Activated CD4-positive, alpha-beta T cell treated with anti-CD3 and anti-CD28 coated beads, Interleukin-2, amount 50 U/mL, for 16 hours (primary cell): ENCODE measurements around the gene ANKRD33.

Experiments used
- DNase-seq: peaks from one replicate; pipeline ENCODE4 v3.0.0-alpha.2; 2020

ANKRD33 gene

GRCh38 chr12:51862947-51863346, 25.0 kb upstream of the ANKRD33 start:
- no peak for DNase-seq

DNA sequence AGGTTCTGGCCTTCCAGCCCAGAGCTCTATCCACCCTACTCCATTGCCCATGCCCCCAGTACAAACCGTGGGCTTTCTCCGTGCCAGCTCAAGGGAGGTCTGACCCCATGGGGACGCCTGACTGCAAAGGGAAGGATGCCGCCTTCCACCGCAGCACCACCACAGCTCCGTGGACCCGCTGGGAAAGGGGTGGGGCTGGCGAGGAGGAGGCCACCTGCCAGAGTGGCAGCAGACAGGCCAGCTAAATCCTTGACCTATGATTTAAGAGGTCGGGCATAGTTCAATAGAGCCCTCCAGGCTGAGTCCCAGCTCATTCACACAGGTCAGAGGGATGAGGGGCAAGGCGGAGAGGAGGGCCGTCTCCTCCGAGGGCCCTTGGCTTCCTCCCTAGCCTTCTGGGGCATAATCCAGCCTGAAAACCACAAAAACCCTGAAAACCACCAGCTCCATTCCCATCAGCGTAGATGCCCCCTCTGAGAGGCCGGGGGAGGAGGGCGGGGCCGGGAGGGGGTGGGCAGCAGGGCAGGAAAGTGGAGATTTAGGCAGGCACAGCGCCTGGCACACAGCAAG, 24.5 kb upstream of the ANKRD33 start:
- no peak for DNase-seq

- DNase-seq = no peak
Measured at GRCh38 chr12:51863933-51864832, 23.7 kb upstream of the ANKRD33 start.

GRCh38 chr12:51864833-51865670, 22.9 kb upstream of the ANKRD33 start:
- DNase-seq = no peak

- no peak for DNase-seq
Measured at GRCh38 chr12:51865757-51866270, 22.1 kb upstream of the ANKRD33 start.

DNA sequence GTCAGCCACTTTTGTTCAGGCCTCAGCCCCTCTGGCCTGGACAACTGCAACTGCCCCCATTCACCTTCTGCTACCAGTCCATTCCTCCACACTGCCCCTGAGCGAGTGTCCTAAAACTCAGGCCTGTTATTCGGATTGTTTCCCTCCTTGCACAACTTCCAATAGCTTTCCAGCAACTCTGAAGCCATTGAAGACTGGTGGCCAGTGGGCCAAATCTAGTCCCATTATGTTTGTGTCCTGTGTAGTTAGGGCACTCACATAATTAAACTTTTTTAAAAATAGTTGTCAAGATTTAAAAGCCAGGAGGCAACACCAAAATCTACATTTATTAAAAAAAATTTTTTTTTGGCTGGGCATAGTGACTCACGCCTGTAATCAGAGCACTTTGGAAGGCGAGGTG, 21.6 kb upstream of the ANKRD33 start:
- no peak for DNase-seq

DNA sequence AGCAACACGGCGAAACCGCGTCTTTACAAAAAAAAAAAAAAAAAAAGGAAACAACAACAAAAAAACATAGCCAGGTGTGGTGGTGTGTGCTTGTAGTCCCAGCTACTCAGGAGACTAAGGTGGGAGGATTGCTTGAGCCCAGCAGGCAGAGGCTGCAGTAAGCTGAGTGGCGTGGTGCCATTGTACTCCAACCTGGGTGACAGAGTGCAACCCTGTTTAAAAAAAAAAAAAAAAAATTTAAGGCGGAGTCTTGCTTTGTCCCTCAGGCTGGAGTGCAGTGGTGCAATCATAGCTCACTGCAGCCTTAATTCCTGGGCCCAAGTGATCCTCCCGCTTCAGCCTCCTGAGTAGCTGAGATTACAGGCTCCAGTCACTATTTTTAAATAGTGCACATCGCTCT, 21.1 kb upstream of the ANKRD33 start:
- no peak for DNase-seq

DNA sequence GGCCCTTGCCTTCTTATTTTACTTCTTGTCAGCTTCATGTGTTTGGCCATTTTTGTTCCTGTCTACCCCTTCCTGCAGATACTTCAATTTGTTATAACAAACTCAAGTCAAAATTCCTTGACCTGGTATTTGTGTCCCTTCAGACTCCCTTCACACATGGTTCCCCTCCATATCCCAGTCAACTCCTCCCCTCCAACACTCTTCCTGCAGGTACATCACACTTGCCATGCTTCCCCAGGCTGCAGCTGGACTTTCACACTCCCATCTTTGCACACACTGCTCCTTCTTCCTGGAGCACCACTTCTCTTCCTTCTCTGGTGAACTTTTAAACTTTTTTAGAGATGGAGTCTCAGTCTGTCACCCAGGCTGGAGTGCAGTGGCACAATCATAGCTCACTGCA, 20.5 kb upstream of the ANKRD33 start:
- DNase-seq = no peak

DNA sequence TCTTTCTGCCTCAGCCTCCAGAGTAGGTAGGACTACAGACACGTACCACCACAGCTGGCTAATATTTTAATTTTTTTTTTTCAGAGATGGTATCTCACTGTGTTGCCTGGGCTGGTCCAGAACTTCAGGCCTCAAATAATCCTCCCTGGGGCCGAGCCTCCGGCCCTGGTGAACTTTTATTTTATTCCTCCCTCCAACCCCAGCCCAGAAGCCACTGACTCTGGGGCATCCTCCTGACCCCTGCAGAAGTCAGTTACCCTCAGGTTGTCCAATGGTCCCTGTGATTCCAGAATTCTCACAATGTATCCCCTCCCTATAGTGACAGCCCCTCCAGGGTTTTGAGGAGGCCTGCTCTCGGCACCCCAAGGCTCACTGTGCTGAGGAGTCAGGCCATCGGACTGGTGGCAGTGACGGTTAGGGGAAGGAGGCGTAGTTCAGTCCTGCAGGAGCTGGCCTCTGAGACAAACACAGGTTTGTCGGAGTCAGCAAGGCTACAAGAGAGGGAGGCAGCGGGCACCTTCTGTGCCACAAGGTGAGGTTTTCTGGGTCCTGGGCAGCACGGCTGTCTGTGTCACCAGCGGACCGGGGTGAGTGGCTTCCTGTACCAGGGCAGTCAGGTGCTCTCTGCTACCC, 20.0 kb upstream of the ANKRD33 start:
- DNase-seq = no peak

DNA sequence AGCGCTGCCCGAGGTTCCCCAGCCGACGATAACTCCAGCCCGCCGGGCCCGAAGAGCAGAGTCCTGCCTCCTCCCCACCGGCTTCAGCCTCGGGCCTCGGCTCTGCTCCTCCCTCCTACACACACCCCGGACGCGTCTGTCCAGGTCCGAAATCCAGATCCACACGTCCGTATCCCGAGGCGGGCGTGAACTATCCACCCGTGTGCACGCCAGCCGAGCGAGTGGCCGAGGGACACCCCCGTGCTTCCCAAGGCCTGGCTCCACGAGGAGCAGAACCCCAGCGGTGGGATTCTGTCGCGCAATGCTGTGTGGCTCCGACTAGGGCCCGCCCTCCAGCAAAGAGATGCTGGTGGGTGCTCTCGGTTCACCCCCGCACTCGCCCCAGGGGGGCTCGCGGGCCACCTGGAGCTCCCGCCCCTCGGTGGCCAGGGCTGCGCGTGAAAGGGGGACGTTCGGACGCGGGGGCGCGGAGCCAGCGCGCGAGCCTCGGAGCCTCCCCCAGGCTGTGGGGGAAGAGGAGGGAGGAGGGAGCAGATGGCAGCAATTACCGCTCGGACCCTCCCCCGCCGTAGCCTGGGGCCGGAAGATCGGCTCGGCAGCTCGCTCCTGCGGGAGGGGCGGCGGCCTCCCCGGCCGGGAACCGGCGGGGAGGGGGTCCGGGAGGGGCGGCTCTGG, 18.9 kb upstream of the ANKRD33 start:
- DNase-seq = no peak

DNA sequence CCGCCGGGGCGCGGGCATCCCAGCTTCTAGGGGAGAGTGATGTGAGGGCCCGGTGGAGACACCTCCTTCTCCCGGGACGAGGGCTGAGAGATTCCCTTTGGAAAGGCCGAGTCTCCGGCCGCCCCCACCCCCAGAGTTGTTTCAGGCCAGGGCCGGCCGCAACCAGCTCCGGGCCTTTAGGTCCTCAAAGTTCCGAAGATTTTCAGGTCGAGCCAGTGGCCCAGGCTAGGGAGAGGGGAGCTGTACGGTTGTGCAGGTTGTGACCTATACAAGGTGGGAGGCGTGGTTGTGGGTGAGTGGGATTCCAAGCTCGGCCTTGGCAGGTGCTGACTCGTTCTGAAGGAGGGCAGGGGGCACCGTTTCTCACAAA, 18.4 kb upstream of the ANKRD33 start:
- DNase-seq = no peak

DNA sequence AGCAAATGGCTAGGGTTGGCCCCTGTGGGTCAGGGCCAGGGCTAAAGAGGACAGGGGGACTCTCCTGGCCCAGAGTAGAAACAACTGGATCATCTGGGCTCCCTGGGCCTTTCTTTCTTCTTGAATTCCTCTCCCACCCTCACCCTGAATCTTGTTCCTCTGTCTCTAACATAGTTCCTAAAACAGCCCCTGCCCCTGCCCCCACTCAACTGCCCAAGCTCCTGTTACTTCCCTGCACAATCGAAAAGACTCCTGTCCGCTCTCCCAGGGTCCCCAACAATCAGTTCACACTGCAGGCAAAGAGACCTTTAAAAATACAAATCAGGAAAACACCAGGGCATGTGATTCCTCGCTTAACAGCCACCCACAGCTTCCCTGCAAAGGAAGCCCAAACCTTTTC, 18.0 kb upstream of the ANKRD33 start:
- DNase-seq = no peak

- no peak for DNase-seq
Measured at GRCh38 chr12:51870504-51870903, 17.4 kb upstream of the ANKRD33 start.

GRCh38 chr12:51871126-51871525, 16.8 kb upstream of the ANKRD33 start:
- DNase-seq = no peak

DNA sequence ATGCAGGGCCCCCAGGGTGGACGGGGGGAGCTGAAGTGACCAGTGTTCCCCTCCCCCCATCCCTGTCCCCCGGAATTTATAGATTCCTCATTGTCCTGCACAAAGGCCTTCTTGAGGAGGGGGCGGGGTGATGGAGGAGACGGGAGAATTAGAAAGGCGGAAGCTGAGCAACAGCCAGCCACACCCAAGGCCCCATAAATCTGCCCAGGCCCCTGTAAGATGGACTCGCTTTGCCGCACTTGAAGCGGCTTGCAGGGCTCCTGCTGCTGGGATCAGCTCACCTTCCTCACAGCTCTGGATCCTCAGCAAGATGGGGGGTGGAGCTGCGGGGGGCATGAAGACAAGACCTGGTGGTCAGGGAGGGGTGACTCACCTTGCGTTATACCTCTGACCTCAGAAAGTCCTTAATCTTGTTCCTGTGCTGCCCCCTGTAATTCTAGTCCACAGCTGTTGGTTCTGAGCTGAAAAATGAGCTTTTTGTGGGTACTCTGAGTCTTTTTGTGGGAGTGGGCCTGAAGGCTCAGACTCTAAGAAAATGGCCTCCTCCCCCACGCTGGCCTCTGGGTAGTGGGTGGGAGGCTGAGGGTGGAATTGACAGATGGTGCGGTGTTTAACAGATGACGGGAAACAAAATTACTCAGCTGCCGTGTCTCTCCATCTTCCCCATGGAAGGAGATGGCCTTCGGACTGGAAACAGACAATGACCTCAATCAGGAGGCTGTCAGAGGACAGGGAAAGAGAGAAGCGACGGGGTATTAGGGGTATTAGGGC, 15.8 kb upstream of the ANKRD33 start:
- no peak for DNase-seq

- no peak for DNase-seq
Measured at GRCh38 chr12:51872689-51872981, 15.3 kb upstream of the ANKRD33 start.

GRCh38 chr12:51873251-51873994, 14.5 kb upstream of the ANKRD33 start:
- DNase-seq = no peak

GRCh38 chr12:51874000-51874399, 13.9 kb upstream of the ANKRD33 start:
- DNase-seq = no peak

DNA sequence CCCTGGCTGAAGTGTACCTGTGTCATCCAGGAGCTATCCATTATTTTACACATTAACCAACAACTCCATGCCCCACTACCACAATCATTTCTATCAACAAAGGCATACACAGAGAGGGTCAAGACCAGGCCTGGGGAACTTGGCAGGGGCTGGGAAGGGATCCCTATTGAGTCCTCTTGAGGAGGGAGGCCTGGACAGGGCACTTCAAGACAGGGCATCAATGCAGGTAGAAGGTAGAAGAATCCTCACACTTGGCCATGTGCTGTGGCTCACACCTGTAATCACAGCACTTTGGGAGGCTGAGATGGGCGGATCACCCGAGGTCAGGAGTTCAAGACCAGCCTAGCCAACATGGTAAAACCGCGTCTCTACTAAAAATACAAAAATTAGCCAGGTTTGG, 13.4 kb upstream of the ANKRD33 start:
- DNase-seq = no peak

DNA sequence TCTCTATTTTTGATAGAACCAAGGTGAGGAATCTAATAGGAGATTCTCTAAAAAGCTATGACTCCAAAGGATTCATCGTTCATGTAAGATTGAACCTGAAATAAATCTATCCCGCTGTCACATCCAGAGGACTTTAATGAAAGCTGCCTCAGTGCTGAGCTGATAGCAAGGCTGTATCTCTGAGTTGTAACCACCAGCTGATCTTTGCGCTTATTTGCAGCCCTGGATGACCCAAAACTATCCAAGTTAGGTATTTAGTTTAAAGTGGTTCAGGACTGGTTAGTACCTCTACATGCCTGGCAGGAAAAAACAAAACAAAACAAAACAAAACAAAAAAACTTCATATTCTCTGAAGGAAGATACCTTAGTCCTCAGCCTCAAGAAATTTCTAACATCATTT, 8.8 kb upstream of the ANKRD33 start:
- DNase-seq = no peak

GRCh38 chr12:51883295-51883694, 4.6 kb upstream of the ANKRD33 start:
- no peak for DNase-seq
